Stimulated activated CD4-positive, alpha-beta T cell treated with anti-CD3 and anti-CD28 coated beads, TNF-alpha, amount 100 ng/mL, for 4 hours (primary cell): ENCODE measurements around the gene CAPN7.

Experiments
- DNase-seq, 3 experiments: peaks; one replicate each; pipeline ENCODE4 v3.0.0-alpha.2; 2020; ENCODE audit warnings: low read depth in 3 of 3

CAPN7 gene

DNA sequence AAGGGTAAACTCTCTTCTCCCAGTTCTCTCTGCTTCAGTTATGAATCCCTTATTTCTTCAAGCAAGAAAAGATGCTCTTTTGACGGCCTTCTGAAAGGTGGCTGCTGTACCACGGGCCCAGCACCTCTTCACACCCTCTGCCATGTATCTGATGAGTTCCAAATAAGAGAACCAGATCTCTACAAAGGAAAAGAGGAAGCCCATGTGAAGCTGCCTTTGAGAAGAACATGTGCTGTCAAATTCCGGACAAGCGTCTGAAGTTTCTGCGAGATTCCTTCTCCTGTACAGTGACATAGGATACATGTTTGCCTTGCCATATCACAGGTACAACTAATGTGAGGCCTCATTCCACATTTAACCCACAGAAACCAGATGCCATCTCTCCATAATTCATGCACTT is 67.2 kb downstream of the CAPN7 start:
- no peak for DNase-seq

DNA sequence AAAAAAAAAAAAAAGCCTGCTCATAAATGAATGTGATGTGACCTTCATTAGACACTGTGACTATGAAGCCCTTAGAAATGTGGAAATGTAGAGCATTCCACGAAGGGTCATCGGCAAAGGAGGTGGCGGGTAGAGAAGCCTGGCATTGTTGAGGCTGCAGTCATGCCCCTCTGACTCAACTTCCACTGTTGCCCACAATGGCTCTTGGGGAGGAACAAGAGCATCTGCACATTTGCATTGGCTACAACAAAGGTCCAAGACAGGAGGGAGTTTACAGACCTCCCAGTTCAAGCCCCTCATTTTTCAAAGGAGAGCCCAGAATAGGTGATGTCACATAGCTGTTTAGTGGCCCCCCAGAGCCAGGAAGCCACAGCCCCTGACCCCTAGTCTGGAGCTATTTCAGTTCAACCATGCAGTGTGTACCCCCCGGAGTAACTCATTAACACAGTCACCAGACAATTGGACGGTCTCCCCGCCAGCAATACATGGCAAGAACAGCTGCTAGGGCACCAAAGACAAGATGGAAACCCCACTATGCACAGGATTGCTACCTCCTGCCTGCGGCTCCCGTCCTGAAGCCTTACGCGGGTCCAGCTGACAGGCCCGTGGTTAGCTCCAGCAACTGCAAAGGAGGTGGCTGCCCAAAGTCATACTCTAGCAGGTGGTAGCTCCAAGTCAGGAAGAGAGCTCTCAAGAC is 70.1 kb downstream of the CAPN7 start:
- no peak for DNase-seq

DNA sequence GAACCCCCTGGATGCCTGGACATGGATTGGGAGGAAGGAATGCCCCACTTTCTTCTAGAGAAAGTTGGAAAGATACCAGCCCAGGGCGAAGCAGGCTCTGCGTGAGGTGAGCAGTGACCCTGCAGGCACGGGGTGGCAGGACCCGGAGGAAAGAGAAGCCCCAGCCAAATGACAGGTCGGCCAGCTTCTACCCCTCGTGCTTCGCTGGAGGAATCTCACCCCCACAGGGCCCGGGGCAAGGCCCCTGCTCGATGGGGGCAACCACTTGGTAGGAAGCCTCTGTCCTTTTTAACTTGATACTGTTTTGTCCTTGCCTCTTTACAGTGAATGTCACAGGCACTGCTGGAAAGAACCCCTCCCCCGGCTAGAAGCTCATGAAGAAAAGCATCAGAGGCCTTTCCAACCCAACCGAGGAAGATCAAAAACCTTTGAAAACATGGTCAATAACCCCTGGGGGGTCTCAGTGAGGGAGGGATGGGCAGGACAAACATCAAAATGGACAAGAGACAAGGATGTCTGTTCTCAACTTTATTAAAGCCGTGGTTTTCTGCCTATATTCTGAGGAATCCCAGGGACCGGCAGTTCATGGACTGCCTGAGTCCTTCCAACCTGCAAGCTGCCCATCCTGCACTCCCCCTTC is 71.9 kb downstream of the CAPN7 start:
- no peak for DNase-seq

- no peak for DNase-seq
Observed at GRCh38 chr3:15279205-15279604, 73.2 kb downstream of the CAPN7 start.

DNA sequence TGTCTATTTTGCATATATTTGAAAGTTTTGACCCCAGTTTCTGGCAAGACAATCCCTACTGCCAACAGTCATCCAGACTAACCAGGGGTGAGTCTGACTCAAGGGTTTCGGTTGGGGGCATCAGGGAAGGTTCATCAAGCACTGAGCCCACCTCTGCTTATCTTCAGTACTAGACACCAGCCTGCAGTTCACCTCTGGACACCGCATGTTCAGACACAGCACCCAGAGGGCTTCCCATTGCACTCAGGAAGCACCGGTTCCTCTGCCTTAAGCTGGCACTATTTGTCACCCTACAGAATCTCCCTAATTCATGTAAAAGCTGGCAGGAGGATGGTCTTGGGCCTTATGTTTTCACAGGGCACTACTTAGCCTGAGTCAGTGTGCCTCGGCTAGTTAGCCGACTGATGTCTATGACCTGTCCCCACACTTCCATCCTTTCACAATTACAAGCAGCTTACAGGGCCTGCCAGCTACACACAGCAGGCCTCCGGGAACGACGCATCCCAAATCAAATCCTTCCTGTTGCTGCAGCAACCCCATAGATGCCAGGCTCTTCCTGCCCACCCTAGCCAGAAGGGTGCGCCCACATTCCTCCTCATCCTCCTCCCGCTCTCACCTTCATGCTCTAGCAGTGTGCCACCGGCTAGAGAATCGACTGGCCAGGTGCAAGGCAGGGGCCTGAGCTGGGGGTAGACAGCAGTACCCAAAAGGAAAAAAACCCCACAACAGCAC is 73.8 kb downstream of the CAPN7 start:
- DNase-seq: no peak

DNA sequence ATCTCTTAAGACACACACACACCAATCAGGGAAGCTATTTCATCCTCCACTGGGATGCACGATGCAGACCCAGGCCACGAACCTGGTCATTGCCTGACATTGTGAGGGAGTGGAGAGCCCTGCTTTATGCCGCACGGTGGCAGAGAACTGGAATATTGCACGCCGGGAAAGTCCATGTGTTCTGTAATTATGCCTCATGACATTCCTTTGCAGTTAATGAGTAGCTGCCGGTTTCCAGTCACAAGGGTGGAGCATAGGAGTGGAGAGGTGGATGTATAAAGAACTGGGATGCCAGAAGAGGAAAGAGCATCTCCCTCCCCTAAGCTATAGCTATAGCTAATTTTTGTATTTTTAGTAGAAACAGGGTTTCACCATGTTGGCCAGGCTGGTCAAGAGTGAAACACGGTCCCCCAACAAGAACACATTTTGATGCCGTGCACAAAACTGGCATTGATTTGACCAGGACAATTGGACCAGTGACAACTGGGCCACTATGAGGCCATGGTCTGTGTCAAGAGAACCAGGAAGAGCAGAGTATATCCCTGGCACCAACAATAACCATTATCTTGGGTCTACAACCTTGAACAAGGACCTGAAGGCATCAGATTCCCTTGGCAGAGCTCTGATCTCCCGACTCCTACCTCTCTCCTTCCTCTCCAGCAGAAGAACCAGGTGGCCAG is 74.9 kb downstream of the CAPN7 start:
- no peak for DNase-seq

- no peak for DNase-seq
Observed at GRCh38 chr3:15281817-15282216, 75.8 kb downstream of the CAPN7 start.

DNA sequence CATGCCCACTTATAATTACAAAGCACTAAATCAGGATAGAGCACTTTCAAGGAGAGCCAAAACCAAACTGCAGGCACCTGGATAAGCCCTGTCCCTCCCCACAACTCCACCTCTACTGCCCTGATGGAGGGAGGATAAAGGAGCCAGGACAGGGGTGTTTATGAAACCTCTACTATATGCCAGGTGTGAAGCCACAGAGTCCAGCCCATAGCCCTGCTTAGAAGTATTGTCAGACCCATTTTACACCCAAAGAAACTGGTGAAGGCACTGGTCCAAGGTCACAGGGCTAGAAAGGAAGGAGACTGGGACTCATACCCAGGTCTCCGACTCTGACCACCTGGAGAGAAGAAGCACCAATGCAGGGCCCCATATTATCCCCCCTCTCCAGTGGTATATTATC is 77.7 kb downstream of the CAPN7 start:
- DNase-seq: no peak

DNA sequence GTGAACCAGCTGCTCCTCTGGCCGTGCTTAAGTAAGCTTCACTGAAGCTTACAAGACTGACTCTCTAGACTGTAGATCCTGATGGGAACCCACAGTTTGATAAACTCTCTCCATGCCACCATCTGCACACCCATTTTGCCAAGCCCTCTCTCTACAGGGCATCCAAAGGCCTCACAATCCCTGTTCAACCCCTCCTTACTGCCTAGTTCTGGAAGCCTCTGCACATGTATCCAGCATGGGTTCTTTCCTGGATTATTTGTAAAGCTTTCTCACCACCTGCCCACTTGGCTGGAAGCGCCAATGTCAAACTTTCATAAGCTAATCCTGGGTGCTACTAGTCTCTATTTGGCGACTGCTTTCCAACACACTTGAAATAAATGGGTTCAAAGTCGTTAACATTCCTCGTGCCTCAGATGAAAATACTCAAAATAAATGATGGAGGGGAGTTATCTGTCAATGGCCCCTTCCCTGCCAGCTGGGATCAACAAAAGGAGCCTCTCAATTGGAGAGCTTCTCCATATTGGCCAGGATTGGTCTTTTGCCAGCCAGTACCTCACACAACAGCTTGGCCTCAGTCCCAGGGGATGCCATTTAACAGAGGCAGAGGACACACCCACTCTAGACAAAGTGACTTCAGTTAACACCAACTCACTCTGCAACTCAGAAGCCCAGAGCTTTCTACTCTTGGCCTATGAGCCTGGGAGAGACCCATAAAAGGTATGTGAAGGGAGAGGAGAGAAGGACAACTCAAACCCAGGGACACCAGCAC is 78.3 kb downstream of the CAPN7 start:
- DNase-seq: no peak

- no peak for DNase-seq
Observed at GRCh38 chr3:15286022-15286421, 80.0 kb downstream of the CAPN7 start.

GRCh38 chr3:15287565-15288330 is 81.7 kb downstream of the CAPN7 start:
- DNase-seq: no peak

DNA sequence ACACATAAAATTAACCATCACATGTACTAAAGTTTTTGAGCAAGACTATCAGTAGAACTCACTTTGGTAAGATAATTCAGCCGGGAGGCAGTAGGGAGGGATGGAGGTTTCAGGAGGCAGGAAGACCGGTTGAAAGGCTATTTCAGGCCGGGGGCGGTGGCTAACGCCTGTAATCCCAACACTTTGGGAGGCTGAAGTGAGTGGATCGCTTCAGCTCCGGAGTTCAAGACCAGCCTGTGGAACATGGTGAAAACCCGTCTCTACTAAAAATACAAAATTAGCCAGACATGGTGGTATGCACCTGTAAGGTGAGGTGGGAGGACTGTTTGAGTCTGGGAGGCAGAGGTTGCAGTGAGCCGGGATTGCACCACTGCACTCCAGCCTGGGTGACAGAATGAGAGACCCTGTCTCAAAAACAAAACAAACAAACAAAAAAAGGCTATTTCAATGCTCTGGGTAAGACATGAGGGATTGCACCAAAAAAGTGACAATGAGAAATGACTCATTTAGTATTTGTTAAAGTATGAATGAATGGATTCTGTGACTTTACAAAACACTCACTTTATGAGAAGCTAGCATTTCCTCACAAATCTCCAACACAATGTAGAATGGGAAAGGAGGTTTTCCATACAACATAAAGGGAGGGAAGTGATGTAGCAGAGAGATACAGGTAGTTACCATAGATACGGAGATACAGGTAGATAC is 82.4 kb downstream of the CAPN7 start:
- DNase-seq: no peak

- DNase-seq: no peak
Observed at GRCh38 chr3:15289661-15290060, 83.6 kb downstream of the CAPN7 start.

DNA sequence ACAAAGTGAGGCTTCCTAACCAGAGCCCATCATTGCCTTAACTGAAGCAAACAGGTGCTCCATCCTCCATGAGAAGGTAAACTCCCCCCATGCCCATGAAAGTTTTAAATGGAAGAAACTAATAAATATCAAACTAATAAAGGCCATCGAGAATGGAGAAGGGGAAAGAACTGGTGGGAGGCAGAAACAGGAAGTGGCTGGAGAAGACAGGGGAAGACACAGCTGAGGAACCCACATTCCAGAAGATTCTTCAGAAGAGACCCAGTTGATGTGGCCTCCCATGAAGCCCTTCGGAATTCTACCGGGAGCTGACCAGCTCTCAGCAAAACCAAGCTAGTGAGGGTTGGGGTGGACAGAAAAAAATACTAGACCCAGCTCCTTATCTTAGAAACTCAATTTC is 84.7 kb downstream of the CAPN7 start:
- DNase-seq: no peak

GRCh38 chr3:15291589-15292541 is 85.8 kb downstream of the CAPN7 start:
- peak in 1 of 3 experiments; percentile 25 for DNase-seq

- no peak for DNase-seq
Observed at GRCh38 chr3:15292765-15293522, 86.9 kb downstream of the CAPN7 start.

- no peak for DNase-seq
Observed at GRCh38 chr3:15294929-15295328, 88.9 kb downstream of the CAPN7 start.

- no peak for DNase-seq
Observed at GRCh38 chr3:15295506-15295905, 89.5 kb downstream of the CAPN7 start.
